ENCODE results near the gene ZNF77.

Gene ZNF77

DNA sequence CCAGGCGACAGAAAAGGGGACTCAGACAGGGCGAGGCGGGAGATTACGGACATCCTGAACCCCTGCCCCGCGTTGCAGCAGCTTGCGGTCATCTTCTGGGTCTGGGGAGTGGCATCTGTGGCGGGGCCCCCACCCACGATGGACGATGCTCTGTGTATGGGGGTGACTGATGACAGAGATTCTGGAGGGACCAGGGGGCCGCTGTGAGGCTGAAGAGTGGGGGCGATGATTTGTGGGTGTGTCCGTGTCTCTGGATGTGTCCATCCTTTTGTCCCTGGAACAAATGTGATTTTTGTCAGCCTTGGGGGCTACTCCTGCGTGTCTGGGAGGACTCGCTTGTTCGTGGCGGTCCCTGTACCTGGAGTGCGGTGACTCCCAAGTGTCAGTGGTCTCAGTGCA lies 17.7 kb downstream of the ZNF77 start:
- TF ChIP-seq EZH2 (IDR thresholded peaks at IDR 0.05; ENCODE audit: borderline replicate concordance, low read depth, low read length, severe bottlenecking), result no peak
- TF ChIP-seq, protein P1, sequence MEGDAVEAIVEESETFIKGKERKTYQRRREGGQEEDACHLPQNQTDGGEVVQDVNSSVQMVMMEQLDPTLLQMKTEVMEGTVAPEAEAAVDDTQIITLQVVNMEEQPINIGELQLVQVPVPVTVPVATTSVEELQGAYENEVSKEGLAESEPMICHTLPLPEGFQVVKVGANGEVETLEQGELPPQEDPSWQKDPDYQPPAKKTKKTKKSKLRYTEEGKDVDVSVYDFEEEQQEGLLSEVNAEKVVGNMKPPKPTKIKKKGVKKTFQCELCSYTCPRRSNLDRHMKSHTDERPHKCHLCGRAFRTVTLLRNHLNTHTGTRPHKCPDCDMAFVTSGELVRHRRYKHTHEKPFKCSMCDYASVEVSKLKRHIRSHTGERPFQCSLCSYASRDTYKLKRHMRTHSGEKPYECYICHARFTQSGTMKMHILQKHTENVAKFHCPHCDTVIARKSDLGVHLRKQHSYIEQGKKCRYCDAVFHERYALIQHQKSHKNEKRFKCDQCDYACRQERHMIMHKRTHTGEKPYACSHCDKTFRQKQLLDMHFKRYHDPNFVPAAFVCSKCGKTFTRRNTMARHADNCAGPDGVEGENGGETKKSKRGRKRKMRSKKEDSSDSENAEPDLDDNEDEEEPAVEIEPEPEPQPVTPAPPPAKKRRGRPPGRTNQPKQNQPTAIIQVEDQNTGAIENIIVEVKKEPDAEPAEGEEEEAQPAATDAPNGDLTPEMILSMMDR (IDR thresholded peaks at IDR 0.05; ENCODE audit: borderline replicate concordance, extremely low read depth, low read length, poor library complexity, severe bottlenecking), result no peak
- H4K20me1 ChIP-seq (ENCODE audit: insufficient read depth, low read length), result no peaks in the 10 kb centered on the region
- no peaks in the 10 kb centered on the region for H3K9me3 ChIP-seq (ENCODE audit: insufficient read depth, low read length, severe bottlenecking)
- H3K4me3 ChIP-seq (ENCODE audit: low read depth in 1 of 2, low read length in 2 of 2), result no peak overlapping the region
- ATAC-seq (ENCODE audit: insufficient read depth, low read depth) (no peak), DNase-seq (no peak)
- H3K4me1 ChIP-seq (ENCODE audit: insufficient read depth, low read length), result no peaks in the 10 kb centered on the region
- H2AFZ ChIP-seq (ENCODE audit: low read depth, low read length), result no peak overlapping the region
- no peak overlapping the region for H3K27ac ChIP-seq (ENCODE audit: low read length)
- H3K9ac ChIP-seq (ENCODE audit: low read depth, low read length), result no peak overlapping the region
- H3K4me2 ChIP-seq (ENCODE audit: insufficient read depth, low read length), result no peak overlapping the region
- H3K36me3 ChIP-seq (ENCODE audit: insufficient read depth, low read length), result peaks cover 8% of the 10 kb centered on the region
- no peaks in the 10 kb centered on the region for H3K27me3 ChIP-seq (ENCODE audit: insufficient read depth, low read length, poor library complexity)
- no peaks in the 10 kb centered on the region for H3K79me2 ChIP-seq (ENCODE audit: insufficient read depth, low read length)

DNA sequence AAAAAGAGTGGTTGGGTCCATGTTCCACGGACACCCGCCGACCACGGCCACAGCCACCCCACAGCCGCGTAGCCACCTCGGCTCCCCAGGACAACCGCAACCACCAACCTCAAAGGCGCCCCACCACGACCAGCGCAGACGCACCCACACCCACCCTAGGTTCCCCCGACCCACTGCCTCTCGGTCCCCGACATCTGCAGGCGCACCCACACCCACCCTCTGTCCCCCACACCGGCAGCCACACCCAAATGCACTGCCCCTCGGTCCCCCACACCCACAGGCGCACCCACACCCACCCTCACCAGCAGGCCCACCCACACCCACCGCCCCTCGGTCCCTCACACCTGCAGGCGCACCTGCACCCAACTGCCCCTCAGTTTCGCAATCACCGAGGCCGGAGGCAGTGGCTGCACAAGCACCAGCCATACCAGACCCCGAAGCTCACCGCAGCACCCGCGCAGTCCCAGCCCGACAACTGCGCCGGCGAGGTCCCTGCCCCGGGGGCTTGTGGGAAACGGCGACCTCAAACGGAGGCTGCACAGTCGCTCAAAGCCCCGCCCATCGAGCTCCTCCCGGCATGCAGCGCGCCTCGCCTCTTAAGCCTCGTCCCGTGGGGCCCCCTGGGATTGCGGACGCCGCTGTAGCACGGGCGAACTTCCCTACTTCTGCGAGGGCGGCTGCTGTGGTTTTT lies 18.3 kb downstream of the ZNF77 start:
- TF ChIP-seq, protein P1 (IDR thresholded peaks at IDR 0.05; ENCODE audit: borderline replicate concordance, extremely low read depth, low read length, poor library complexity, severe bottlenecking), result no peak
- TF ChIP-seq EZH2 (IDR thresholded peaks at IDR 0.05; ENCODE audit: borderline replicate concordance, low read depth, low read length, severe bottlenecking), result no peak
- no peak overlapping the region for H3K4me2 ChIP-seq (ENCODE audit: insufficient read depth, low read length)
- no peak for ATAC-seq (ENCODE audit: insufficient read depth, low read depth)

DNA sequence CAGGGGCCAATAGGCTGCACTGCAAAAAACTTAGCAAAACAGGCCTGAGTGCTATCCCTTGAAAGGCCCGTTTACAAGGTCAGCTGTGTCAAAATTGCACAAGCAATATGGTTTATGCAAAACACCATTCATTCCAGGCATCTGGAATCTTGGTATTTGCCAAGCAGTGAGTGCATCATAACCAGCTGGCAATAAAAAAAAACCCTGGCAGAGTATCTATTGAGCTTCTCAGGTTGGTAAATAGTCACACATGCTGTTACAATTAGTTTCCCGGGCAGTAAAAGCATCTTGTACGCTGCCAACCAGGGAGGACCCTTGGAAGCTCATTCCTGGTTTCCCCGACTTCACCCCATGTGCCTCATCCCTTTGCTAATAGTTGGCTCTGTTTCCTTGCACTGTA lies 21.3 kb downstream of the ZNF77 start:
- Histone ChIP-seq H3K4me2 (ENCODE audit: insufficient read depth, low read length) (no peak overlapping the region), H3K79me2 (ENCODE audit: insufficient read depth, low read length) (no peaks in the 10 kb centered on the region), H3K27me3 (ENCODE audit: insufficient read depth, low read length, poor library complexity) (no peaks in the 10 kb centered on the region), H3K27ac (ENCODE audit: low read length) (no peak overlapping the region), H4K20me1 (ENCODE audit: insufficient read depth, low read length) (no peaks in the 10 kb centered on the region), H3K9ac (ENCODE audit: low read depth, low read length) (no peak overlapping the region), H3K9me3 (ENCODE audit: insufficient read depth, low read length, severe bottlenecking) (no peaks in the 10 kb centered on the region), H3K4me3 (ENCODE audit: low read depth in 1 of 2, low read length in 2 of 2) (no peak overlapping the region), H3K36me3 (ENCODE audit: insufficient read depth, low read length) (peaks cover 14% of the 10 kb centered on the region), H2AFZ (ENCODE audit: low read depth, low read length) (no peak overlapping the region), H3K4me1 (ENCODE audit: insufficient read depth, low read length) (no peaks in the 10 kb centered on the region)
- no peak for DNase-seq
- TF ChIP-seq EZH2 (IDR thresholded peaks at IDR 0.05; ENCODE audit: borderline replicate concordance, low read depth, low read length, severe bottlenecking), result no peak
- TF ChIP-seq, protein P1 (IDR thresholded peaks at IDR 0.05; ENCODE audit: borderline replicate concordance, extremely low read depth, low read length, poor library complexity, severe bottlenecking), result no peak
- ATAC-seq (ENCODE audit: insufficient read depth, low read depth), result no peak

More for the DNA sequence above, 18.3 kb downstream of the ZNF77 start:
- H3K4me3 ChIP-seq (ENCODE audit: low read depth in 1 of 2, low read length in 2 of 2), result no peak overlapping the region
- H3K9ac ChIP-seq (ENCODE audit: low read depth, low read length), result no peak overlapping the region
- no peak overlapping the region for H2AFZ ChIP-seq (ENCODE audit: low read depth, low read length)
- H3K27ac ChIP-seq (ENCODE audit: low read length), result no peak overlapping the region
- no peaks in the 10 kb centered on the region for H3K9me3 ChIP-seq (ENCODE audit: insufficient read depth, low read length, severe bottlenecking)
- no peaks in the 10 kb centered on the region for H4K20me1 ChIP-seq (ENCODE audit: insufficient read depth, low read length)
- no peaks in the 10 kb centered on the region for H3K79me2 ChIP-seq (ENCODE audit: insufficient read depth, low read length)
- no peaks in the 10 kb centered on the region for H3K4me1 ChIP-seq (ENCODE audit: insufficient read depth, low read length)
- H3K27me3 ChIP-seq (ENCODE audit: insufficient read depth, low read length, poor library complexity), result no peaks in the 10 kb centered on the region
- H3K36me3 ChIP-seq (ENCODE audit: insufficient read depth, low read length), result peaks cover 8% of the 10 kb centered on the region
- no peak for DNase-seq

Measured in DND-41 (cell line).